ENCODE measurements around the gene UBAC1.
"Not testable (repeated sequence)": the region's sequence is repeated elsewhere in the genome, so short reads cannot be mapped to it uniquely, and the experiment has no call there.

Gene UBAC1

GRCh38 chr9:135959814-135960213 lies 1.4 kb downstream of the UBAC1 start:
- no peak for DNase-seq

GRCh38 chr9:135958485-135958884 lies 2.7 kb downstream of the UBAC1 start:
- no peak for DNase-seq

- DNase-seq: no peak
Observed at GRCh38 chr9:135957431-135957830, 3.7 kb downstream of the UBAC1 start.

- DNase-seq: no peak
Observed at GRCh38 chr9:135956802-135957174, 4.4 kb downstream of the UBAC1 start.

GRCh38 chr9:135955934-135956801 lies 5.0 kb downstream of the UBAC1 start:
- DNase-seq: no peak

GRCh38 chr9:135952664-135953206 lies 8.4 kb downstream of the UBAC1 start:
- DNase-seq: no peak

- DNase-seq: no peak
Observed at GRCh38 chr9:135951889-135952663, 9.1 kb downstream of the UBAC1 start.

GRCh38 chr9:135951310-135951709 lies 9.9 kb downstream of the UBAC1 start:
- DNase-seq: not testable (repeated sequence)

- not testable (repeated sequence) for DNase-seq
Observed at GRCh38 chr9:135950841-135951240, 10.3 kb downstream of the UBAC1 start.

GRCh38 chr9:135950135-135950682 lies 11.0 kb downstream of the UBAC1 start:
- no peak for DNase-seq

GRCh38 chr9:135949501-135950134 lies 11.6 kb downstream of the UBAC1 start:
- DNase-seq: no peak

GRCh38 chr9:135948968-135949367 lies 12.2 kb downstream of the UBAC1 start:
- DNase-seq: no peak

- no peak for DNase-seq
Observed at GRCh38 chr9:135948446-135948845, 12.7 kb downstream of the UBAC1 start.

- DNase-seq: no peak
Observed at GRCh38 chr9:135947582-135947981, 13.6 kb downstream of the UBAC1 start.

- not testable (repeated sequence) for DNase-seq
Observed at GRCh38 chr9:135947105-135947504, 14.1 kb downstream of the UBAC1 start.

GRCh38 chr9:135946392-135946994 lies 14.7 kb downstream of the UBAC1 start:
- DNase-seq: no peak

- no peak for DNase-seq
Observed at GRCh38 chr9:135945969-135946368, 15.2 kb downstream of the UBAC1 start.

GRCh38 chr9:135944444-135945252 lies 16.5 kb downstream of the UBAC1 start:
- no peak for DNase-seq

- DNase-seq: not testable (repeated sequence)
Observed at GRCh38 chr9:135943604-135944003, 17.6 kb downstream of the UBAC1 start.

- no peak for DNase-seq
Observed at GRCh38 chr9:135941288-135941995, 19.7 kb downstream of the UBAC1 start.
